Testis (tissue), 3 donors: ENCODE measurements around the gene ZFYVE27. TPM values are rescaled to one million over a fixed set of nuclear protein-coding genes. Genes with fewer than 3 reads are reported as not detected.

Experiments used
- DNase-seq: peaks from one replicate; pipeline ENCODE4 v3.0.0-alpha.2; 2019
- H3K27ac ChIP-seq, 2 donors: fragments of 200-600 bp; sonication (generic); one replicate each; pipeline ENCODE4 v1.5.1; 2019
- H3K27me3 ChIP-seq: fragments of 200-600 bp; sonication (generic); one replicate; pipeline ENCODE4 v1.5.1; 2019
- H3K36me3 ChIP-seq: fragments of 200-600 bp; sonication (generic); one replicate; pipeline ENCODE4 v1.5.1; 2017; ENCODE audit warnings: low read depth; ENCODE audit errors: missing control alignments
- H3K4me1 ChIP-seq: fragments of 200-600 bp; sonication (generic); one replicate; pipeline ENCODE4 v1.5.1; 2019
- H3K4me3 ChIP-seq, 2 donors: fragments of 200-600 bp; sonication (generic); one replicate each; pipeline ENCODE4 v1.5.1; 2017 to 2019
- H3K9me3 ChIP-seq: fragments of 200-600 bp; sonication (generic); one replicate; pipeline ENCODE4 v1.5.1; 2017
- POLR2A ChIP-seq: fragments of 450-650 bp; IDR thresholded peaks from one replicate; pipeline ENCODE4 v1.6.1; 2017; ENCODE audit warnings: antibody characterized with exemption, mild to moderate bottlenecking, moderate library complexity
- WGBS, 2 donors: methylation state at CpG; one replicate each; pipeline ENCODE4 v1.1.5; 2018; 5-methylcytosine and 5-hydroxymethylcytosine counted together
- intact Hi-C: fragments of 100-400 bp; cut with DNase I; formaldehyde crosslinking; loops from one replicate; pipeline ENCODE4 v1.15.1; 2023; ENCODE audit warnings: low total_unique reads
- polyA plus RNA-seq: library from polyadenylated mRNA; stranded (reverse); fragments of 350-450 nt; fragmentation: Illumina TruSeq; extraction: RNeasy Lipid Tissue Mini Kit (QIAGEN cat#74804); gene quantifications from one replicate; pipeline ENCODE4 v1.2.3, GENCODE V29; 2014; ENCODE audit warnings: low read depth, low replicate concordance; ENCODE audit not compliant: insufficient read depth
- total RNA-seq, 2 donors: library from RNA; depleted of rRNA; stranded (reverse); fragments of >200 nt; gene quantifications; one replicate each; pipeline ENCODE4 v1.2.3, GENCODE V29; 2016
- TF ChIP-seq, protein P1 (sequence below), 3 experiments: fragments of 450-650 bp in 2 of 3; fragments of 200-600 bp in 1 of 3; sonication (generic) in 1 of 3; IDR thresholded peaks; one replicate each; pipeline ENCODE4 v1.5.1; 2016 to 2019; ENCODE audit warnings: antibody characterized with exemption in 3 of 3, mild to moderate bottlenecking in 2 of 3, moderate library complexity in 1 of 3

The ZFYVE27 gene
- total and polyA plus RNA-seq, 3 donors from 2014 or later, result 38.4 to 66.4 (median 64.8) TPM

DNA sequence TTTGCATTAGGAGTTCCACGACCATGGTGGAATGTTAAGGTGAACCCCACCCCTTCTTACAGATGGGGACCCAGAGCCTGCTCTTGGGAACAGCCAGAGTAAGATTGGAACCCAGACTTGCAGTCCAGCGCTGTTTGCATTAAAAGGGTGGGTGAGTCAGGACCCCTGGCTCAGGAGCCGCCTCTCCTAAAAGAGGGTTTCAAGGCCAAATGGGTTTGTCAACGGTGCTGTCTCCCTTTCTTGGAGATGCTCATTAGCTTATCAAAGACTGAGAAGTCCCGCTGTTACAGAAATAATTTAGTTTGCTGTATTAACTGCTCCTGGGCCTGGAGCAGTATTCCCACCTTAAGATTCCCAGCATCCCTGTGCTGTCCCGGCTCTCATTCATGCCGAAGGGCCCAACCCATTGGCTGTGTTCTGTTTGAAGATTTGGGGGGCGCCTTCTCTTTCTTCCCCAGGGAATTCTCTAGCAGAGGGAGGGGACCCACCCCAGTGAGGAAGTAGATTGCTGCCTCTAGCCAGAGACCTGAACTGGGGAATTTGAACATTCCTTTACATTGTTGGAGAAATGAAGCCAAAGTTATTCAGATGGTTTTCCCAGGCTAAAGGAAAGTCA lies 21.6 kb upstream of the ZFYVE27 start:
- TF ChIP-seq POLR2A, result no peak
- TF ChIP-seq, protein P1, sequence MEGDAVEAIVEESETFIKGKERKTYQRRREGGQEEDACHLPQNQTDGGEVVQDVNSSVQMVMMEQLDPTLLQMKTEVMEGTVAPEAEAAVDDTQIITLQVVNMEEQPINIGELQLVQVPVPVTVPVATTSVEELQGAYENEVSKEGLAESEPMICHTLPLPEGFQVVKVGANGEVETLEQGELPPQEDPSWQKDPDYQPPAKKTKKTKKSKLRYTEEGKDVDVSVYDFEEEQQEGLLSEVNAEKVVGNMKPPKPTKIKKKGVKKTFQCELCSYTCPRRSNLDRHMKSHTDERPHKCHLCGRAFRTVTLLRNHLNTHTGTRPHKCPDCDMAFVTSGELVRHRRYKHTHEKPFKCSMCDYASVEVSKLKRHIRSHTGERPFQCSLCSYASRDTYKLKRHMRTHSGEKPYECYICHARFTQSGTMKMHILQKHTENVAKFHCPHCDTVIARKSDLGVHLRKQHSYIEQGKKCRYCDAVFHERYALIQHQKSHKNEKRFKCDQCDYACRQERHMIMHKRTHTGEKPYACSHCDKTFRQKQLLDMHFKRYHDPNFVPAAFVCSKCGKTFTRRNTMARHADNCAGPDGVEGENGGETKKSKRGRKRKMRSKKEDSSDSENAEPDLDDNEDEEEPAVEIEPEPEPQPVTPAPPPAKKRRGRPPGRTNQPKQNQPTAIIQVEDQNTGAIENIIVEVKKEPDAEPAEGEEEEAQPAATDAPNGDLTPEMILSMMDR (IDR thresholded peaks at IDR 0.05), result no peak
- H3K4me3 ChIP-seq, result peak overlapping the region in 1 of 2 donors; percentile 75
- 28 to 31% methylated on average over 7 to 8 of the region's 8 CpGs for WGBS, 2 donors
- H3K9me3 ChIP-seq, result no peaks in the 10 kb centered on the region
- DNase-seq, result no peak
- intact Hi-C loops, result no loop called here
- H3K27ac ChIP-seq, result peak overlapping the region; percentile 97 to 98
- H3K36me3 ChIP-seq, result no peaks in the 10 kb centered on the region
- no peaks in the 10 kb centered on the region for H3K27me3 ChIP-seq
- peaks cover 33% of the 10 kb centered on the region for H3K4me1 ChIP-seq

DNA sequence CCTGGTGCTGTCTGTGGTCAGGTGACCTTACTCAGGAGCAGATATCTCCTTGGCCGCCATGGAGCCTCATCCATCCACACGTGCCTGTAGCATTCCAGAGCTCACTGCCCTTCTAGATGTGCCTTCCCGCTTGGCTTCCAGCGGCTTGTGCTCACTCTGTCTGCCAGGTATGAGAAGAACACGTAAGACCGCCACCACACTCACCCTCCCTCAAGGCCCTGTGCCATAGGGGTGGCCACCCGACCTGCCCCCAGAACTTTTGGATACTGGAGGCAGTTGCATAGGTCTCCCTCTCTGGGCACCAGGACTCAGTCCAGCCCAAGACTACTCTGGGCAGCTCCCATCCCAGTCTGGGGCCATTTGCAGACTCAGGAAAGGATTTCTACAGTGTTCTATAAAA lies 19.3 kb upstream of the ZFYVE27 start:
- DNase-seq, result no peak

DNA sequence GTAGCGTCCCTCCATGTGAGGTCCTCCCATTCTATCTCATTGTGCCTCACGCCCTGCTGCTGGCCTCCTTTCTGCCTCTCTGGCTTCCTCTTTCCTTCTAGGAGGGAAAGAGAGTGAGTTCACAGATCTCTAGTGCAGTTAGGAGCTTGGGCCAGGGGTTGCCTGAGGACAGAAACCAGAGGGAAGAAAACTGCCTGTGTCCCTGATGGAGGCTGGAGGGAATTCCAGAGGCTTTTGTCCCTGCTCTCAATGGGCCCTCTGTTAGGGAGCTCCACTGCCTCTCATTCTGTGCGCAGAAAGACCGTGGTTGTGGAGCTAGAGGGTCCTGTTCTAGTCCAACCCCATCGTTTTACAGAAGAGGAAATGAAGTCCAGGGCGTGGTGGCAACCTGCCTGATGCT lies 18.8 kb upstream of the ZFYVE27 start:
- TF ChIP-seq, protein P1 (IDR thresholded peaks at IDR 0.05), result no peak
- TF ChIP-seq POLR2A, result no peak
- no peak for DNase-seq
- H3K9me3 ChIP-seq, result no peaks in the 10 kb centered on the region

More for the DNA sequence above, 19.3 kb upstream of the ZFYVE27 start:
- no peak overlapping the region for H3K4me3 ChIP-seq
- H3K27me3 ChIP-seq, result no peaks in the 10 kb centered on the region
- WGBS, 2 donors, result 89 to 92% methylated on average over 7 of the region's 7 CpGs
- H3K4me1 ChIP-seq, result peaks cover 30% of the 10 kb centered on the region
- no peak for TF ChIP-seq POLR2A
- TF ChIP-seq, protein P1 (IDR thresholded peaks at IDR 0.05), result no peak
- H3K27ac ChIP-seq, result no peak overlapping the region
- no peaks in the 10 kb centered on the region for H3K9me3 ChIP-seq
- intact Hi-C loops, result no loop called here
- H3K36me3 ChIP-seq, result no peaks in the 10 kb centered on the region

DNA sequence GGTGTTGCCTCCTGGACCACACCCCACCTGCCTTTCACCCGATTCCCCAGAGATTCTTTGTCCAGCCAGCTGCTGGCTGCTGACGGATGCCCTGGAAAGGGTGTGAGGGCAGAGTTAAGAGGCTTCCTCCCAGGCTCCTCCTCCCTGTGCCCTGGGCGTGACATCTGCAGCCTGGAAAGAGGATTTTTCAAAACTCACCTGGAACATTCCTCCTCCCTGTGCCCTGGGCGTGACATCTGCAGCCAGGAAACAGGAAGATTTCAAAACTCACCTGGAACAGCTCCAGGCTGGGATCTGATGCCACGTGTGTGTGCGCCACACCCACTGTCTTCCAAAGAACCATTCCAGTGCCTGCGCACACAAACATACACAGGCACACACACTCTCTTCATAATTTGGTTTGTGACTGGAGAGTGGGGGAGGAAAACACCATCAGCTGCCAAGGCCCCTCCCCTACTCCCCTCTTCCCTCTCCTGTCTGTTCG lies 18.2 kb upstream of the ZFYVE27 start:
- 51 to 55% methylated on average over 7 to 8 of the region's 8 CpGs for WGBS, 2 donors

More for the DNA sequence above, 18.8 kb upstream of the ZFYVE27 start:
- Histone ChIP-seq H3K27me3 (no peaks in the 10 kb centered on the region), H3K4me3 (no peak overlapping the region), H3K4me1 (peaks cover 25% of the 10 kb centered on the region), H3K36me3 (no peaks in the 10 kb centered on the region), H3K27ac (peak overlapping the region in 1 of 2 donors; percentile 39)
- intact Hi-C loops, result no loop called here
- WGBS, 2 donors, result 53 to 67% methylated on average over 3 to 6 of the region's 6 CpGs

More for the DNA sequence above, 18.2 kb upstream of the ZFYVE27 start:
- Histone ChIP-seq H3K9me3 (no peaks in the 10 kb centered on the region), H3K36me3 (no peaks in the 10 kb centered on the region), H3K27me3 (no peaks in the 10 kb centered on the region), H3K4me1 (peaks cover 23% of the 10 kb centered on the region), H3K4me3 (no peak overlapping the region), H3K27ac (peak overlapping the region in 1 of 2 donors; percentile 39)
- intact Hi-C loops, result no loop called here
- DNase-seq, result no peak
- TF ChIP-seq POLR2A, result no peak
- TF ChIP-seq, protein P1 (IDR thresholded peaks at IDR 0.05), result no peak
